Suprapubic skin (tissue), 3 donors: ENCODE measurements around the gene CPN2.

ENCODE experiments used
- EP300 ChIP-seq: sonication (generic); formaldehyde crosslinking; IDR thresholded peaks from one replicate; pipeline ENCODE4 v1.6.1; 2017; ENCODE audit warnings: antibody characterized with exemption
- TF ChIP-seq, protein P1 (sequence below), 2 donors: fragments of 200-600 bp in 1 of 2; fragments of 450-650 bp in 1 of 2; sonication (generic) in 1 of 2; IDR thresholded peaks; one replicate each; pipeline ENCODE4 v1.5.1; 2016 to 2019; ENCODE audit warnings: antibody characterized with exemption in 2 of 2, mild to moderate bottlenecking in 1 of 2, moderate library complexity in 1 of 2

DNA sequence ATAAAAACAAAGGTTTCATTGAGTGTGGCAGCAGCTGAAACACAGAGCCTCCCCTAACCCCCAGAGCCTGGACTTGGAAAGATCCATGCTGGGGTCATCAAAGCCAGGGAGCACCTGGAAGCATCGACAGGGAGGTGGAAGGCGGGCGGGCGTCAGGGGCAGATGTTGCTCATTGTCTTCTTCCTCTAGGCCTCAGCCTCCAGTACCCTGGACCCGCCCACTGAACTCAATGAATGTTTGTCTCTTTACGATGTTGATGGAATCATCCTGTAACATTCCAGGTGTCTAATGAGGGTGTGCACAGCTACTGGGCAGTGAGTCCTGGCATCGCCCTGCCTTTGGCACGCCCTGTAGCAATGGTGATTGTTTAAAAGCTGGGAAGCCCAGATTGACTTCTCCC is 38.1 kb upstream of the CPN2 start:
- TF ChIP-seq, protein P1, sequence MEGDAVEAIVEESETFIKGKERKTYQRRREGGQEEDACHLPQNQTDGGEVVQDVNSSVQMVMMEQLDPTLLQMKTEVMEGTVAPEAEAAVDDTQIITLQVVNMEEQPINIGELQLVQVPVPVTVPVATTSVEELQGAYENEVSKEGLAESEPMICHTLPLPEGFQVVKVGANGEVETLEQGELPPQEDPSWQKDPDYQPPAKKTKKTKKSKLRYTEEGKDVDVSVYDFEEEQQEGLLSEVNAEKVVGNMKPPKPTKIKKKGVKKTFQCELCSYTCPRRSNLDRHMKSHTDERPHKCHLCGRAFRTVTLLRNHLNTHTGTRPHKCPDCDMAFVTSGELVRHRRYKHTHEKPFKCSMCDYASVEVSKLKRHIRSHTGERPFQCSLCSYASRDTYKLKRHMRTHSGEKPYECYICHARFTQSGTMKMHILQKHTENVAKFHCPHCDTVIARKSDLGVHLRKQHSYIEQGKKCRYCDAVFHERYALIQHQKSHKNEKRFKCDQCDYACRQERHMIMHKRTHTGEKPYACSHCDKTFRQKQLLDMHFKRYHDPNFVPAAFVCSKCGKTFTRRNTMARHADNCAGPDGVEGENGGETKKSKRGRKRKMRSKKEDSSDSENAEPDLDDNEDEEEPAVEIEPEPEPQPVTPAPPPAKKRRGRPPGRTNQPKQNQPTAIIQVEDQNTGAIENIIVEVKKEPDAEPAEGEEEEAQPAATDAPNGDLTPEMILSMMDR (IDR thresholded peaks at IDR 0.05), result no peak
- no peak for TF ChIP-seq EP300
